ENCODE results near the gene PHACTR1.
"Not testable (repeated sequence)": the region's sequence is repeated elsewhere in the genome, so short reads cannot be mapped to it uniquely, and the experiment has no call there.

PHACTR1 gene

GRCh38 chr6:12749531-12750379 lies 33.2 kb downstream of the PHACTR1 start:
- no peak for DNase-seq

GRCh38 chr6:12750416-12750815 lies 33.8 kb downstream of the PHACTR1 start:
- DNase-seq = no peak

- DNase-seq = no peak
Observed at GRCh38 chr6:12751694-12752325, 35.2 kb downstream of the PHACTR1 start.

- no peak for DNase-seq
Observed at GRCh38 chr6:12753036-12753435, 36.5 kb downstream of the PHACTR1 start.

- DNase-seq = no peak
Observed at GRCh38 chr6:12760226-12760625, 43.7 kb downstream of the PHACTR1 start.

GRCh38 chr6:12760911-12761310 lies 44.3 kb downstream of the PHACTR1 start:
- DNase-seq = no peak

- no peak for DNase-seq
Observed at GRCh38 chr6:12761376-12762115, 45.0 kb downstream of the PHACTR1 start.

- not testable (repeated sequence) for DNase-seq
Observed at GRCh38 chr6:12762731-12763434, 46.3 kb downstream of the PHACTR1 start.

GRCh38 chr6:12766365-12766764 lies 49.8 kb downstream of the PHACTR1 start:
- DNase-seq = no peak

- no peak for DNase-seq
Observed at GRCh38 chr6:12767016-12767415, 50.4 kb downstream of the PHACTR1 start.

- DNase-seq = no peak
Observed at GRCh38 chr6:12769556-12770256, 53.1 kb downstream of the PHACTR1 start.

- DNase-seq = no peak
Observed at GRCh38 chr6:12772416-12772815, 55.8 kb downstream of the PHACTR1 start.

GRCh38 chr6:12776291-12776690 lies 59.7 kb downstream of the PHACTR1 start:
- DNase-seq = no peak

- DNase-seq = no peak
Observed at GRCh38 chr6:12779772-12780171, 63.2 kb downstream of the PHACTR1 start.

GRCh38 chr6:12782136-12782535 lies 65.6 kb downstream of the PHACTR1 start:
- no peak for DNase-seq

GRCh38 chr6:12785301-12785700 lies 68.7 kb downstream of the PHACTR1 start:
- DNase-seq = no peak

GRCh38 chr6:12785921-12786320 lies 69.4 kb downstream of the PHACTR1 start:
- no peak for DNase-seq

GRCh38 chr6:12791371-12791770 lies 74.8 kb downstream of the PHACTR1 start:
- no peak for DNase-seq

- no peak for DNase-seq
Observed at GRCh38 chr6:12798326-12798725, 81.8 kb downstream of the PHACTR1 start.

GRCh38 chr6:12800120-12800519 lies 83.6 kb downstream of the PHACTR1 start:
- DNase-seq = no peak

GRCh38 chr6:12801141-12801540 lies 84.6 kb downstream of the PHACTR1 start:
- no peak for DNase-seq

- DNase-seq = no peak
Observed at GRCh38 chr6:12802440-12802839, 85.9 kb downstream of the PHACTR1 start.
